A673 (cell line): ENCODE measurements around the gene FXN.

Source experiments
- CTCF ChIP-seq: fragments of 300-800, 200-600 bp; sonication (generic); conservative IDR thresholded peaks from 2 replicates; pipeline ENCODE4 v1.5.1; 2017; ENCODE audit warnings: low read depth, mild to moderate bottlenecking, antibody characterized with exemption, low read length, moderate library complexity, mixed read lengths
- EZH2 ChIP-seq: fragments of 200-600 bp; sonication (generic); IDR thresholded peaks from 2 replicates; pipeline ENCODE4 v1.6.1; 2017; ENCODE audit warnings: borderline replicate concordance, low read depth, mild to moderate bottlenecking, mixed read lengths, antibody characterized with exemption, low read length; ENCODE audit not compliant: poor library complexity, severe bottlenecking

- TF ChIP-seq EZH2 (no peak), CTCF (no peak)
These were observed 54.7 kb downstream of the FXN start for GRCh38 chr9:69090140-69090750.
